H1 (cell line): ENCODE data around the gene RTF2. TPM values are rescaled to one million over a fixed set of nuclear protein-coding genes. Genes with fewer than 3 reads are reported as not detected.

Experiments
- CTCF ChIA-PET: fragments of 300-600 bp; sonication (Branson Sonifier 250); formaldehyde crosslinking; loops from one replicate; lab custom pipeline; 2021; ENCODE audit not compliant: partially characterized antibody; lab: Charles Lee
- POLR2A ChIA-PET: fragments of 300-600 bp; sonication (Branson Sonifier 250); formaldehyde crosslinking; loops from one replicate; lab custom pipeline; 2021; ENCODE audit warnings: inconsistent platforms; ENCODE audit not compliant: partially characterized antibody; lab: Charles Lee
- DNase-seq, 2 experiments: peaks; one replicate each; pipeline versions ENCODE4 v3.0.0 to v3.0.0-alpha.2; 2010 to 2022; ENCODE audit warnings: low spot score in 2 of 2, low read depth in 1 of 2, mixed read lengths in 1 of 2
- FAIRE-seq: peaks from 2 replicates; lab custom pipeline; 2011; peaks lifted over from hg19 to GRCh38; lab: Jason Lieb, UNC
- H2AFZ ChIP-seq: 2 replicates; pipeline ENCODE4 v1.8.1; 2012; ENCODE audit warnings: low read length, inconsistent platforms
- H2AK5ac ChIP-seq: 2 replicates; pipeline ENCODE4 v1.6.1; 2013; ENCODE audit warnings: low read depth, low read length
- H2BK120ac ChIP-seq: replicated peaks from 2 replicates; pipeline ENCODE3; 2013; ENCODE audit warnings: low read depth, low read length, inconsistent platforms
- H2BK12ac ChIP-seq: 2 replicates; pipeline ENCODE4 v1.6.1; 2013; ENCODE audit warnings: low read depth, low read length
- H2BK15ac ChIP-seq: 2 replicates; pipeline ENCODE4 v1.6.1; 2013; ENCODE audit warnings: low read length
- H2BK20ac ChIP-seq: 2 replicates; pipeline ENCODE4 v1.6.1; 2013; ENCODE audit warnings: low read length
- H2BK5ac ChIP-seq: 2 replicates; pipeline ENCODE4 v1.6.1; 2013; ENCODE audit warnings: low read depth, low read length
- H3K14ac ChIP-seq: 2 replicates; pipeline ENCODE4 v1.6.1; 2013; ENCODE audit warnings: inconsistent platforms; ENCODE audit not compliant: insufficient read length
- H3K18ac ChIP-seq: 2 replicates; pipeline ENCODE4 v1.6.1; 2013; ENCODE audit warnings: low read length; ENCODE audit errors: extremely low read depth
- H3K23ac ChIP-seq: 2 replicates; pipeline ENCODE4 v1.6.1; 2013; ENCODE audit warnings: inconsistent platforms; ENCODE audit not compliant: insufficient read length
- H3K23me2 ChIP-seq: 2 replicates; pipeline ENCODE4 v1.6.1; 2013; ENCODE audit warnings: low read depth, low read length
- H3K27ac ChIP-seq: 2 replicates; pipeline ENCODE4 v1.6.1; 2011; ENCODE audit warnings: low read depth, low read length, inconsistent platforms
- H3K27me3 ChIP-seq, 4 experiments: replicated peaks in 1 of 4; 1 replicate in 1 of 4; 2 replicates in 3 of 4; pipeline versions ENCODE4 v1.6.1 to v1.8.1; 2011 to 2013; ENCODE audit warnings: low read length in 3 of 4, mild to moderate bottlenecking in 3 of 4, inconsistent platforms in 2 of 4, mixed read lengths in 2 of 4, moderate library complexity in 1 of 4; ENCODE audit not compliant: control insufficient read depth in 3 of 4, insufficient read depth in 3 of 4; ENCODE audit errors: extremely low read depth in 1 of 4
- H3K36me3 ChIP-seq, 4 experiments: 2 replicates each; pipeline versions ENCODE4 v1.6.1 to v1.8.1; 2011 to 2013; ENCODE audit warnings: mild to moderate bottlenecking in 4 of 4, low read length in 3 of 4, moderate library complexity in 2 of 4, control low read depth in 1 of 4, inconsistent platforms in 1 of 4; ENCODE audit not compliant: insufficient read depth in 4 of 4, control insufficient read depth in 2 of 4
- H3K4ac ChIP-seq: replicated peaks from 2 replicates; pipeline ENCODE3; 2013; ENCODE audit warnings: low read length, low read depth, mixed read lengths, inconsistent platforms; ENCODE audit not compliant: insufficient read length
- H3K4me1 ChIP-seq, 4 experiments: replicated peaks in 1 of 4; 1 replicate in 1 of 4; 2 replicates in 3 of 4; pipeline versions ENCODE4 v1.6.1 to v1.8.1; 2011 to 2013; ENCODE audit warnings: low read length in 3 of 4, inconsistent platforms in 2 of 4, mixed read lengths in 1 of 4; ENCODE audit not compliant: insufficient read depth in 4 of 4, control insufficient read depth in 3 of 4
- H3K4me2 ChIP-seq, 2 experiments: 2 replicates each; pipeline versions ENCODE4 v1.6.1 to v1.8.1; 2011 to 2013; ENCODE audit warnings: low read depth in 2 of 2, low read length in 2 of 2, control low read depth in 1 of 2, inconsistent platforms in 1 of 2, mild to moderate bottlenecking in 1 of 2; ENCODE audit not compliant: insufficient read depth in 1 of 2
- H3K4me3 ChIP-seq, 4 experiments: fragments of 200-600, 300-600 bp in 1 of 4; sonication (generic), shearing (Covaris generic), sonication (Bioruptor Twin) in 1 of 4; 2 replicates each; pipeline versions ENCODE4 v1.5.1 to v1.8.1; 2011 to 2016; ENCODE audit warnings: low read length in 4 of 4, low read depth in 3 of 4, control low read depth in 2 of 4, inconsistent platforms in 2 of 4, mild to moderate bottlenecking in 2 of 4, mixed read lengths in 1 of 4, moderate library complexity in 1 of 4; ENCODE audit not compliant: insufficient read depth in 2 of 4; ENCODE audit errors: extremely low read depth in 1 of 4
- H3K56ac ChIP-seq: replicated peaks from 2 replicates; pipeline ENCODE3; 2013; ENCODE audit warnings: low read depth, mild to moderate bottlenecking, mixed read lengths, low read length, inconsistent platforms; ENCODE audit not compliant: insufficient read length
- H3K79me1 ChIP-seq: 2 replicates; pipeline ENCODE4 v1.6.1; 2013; ENCODE audit warnings: low read depth, low read length, control low read depth
- H3K79me2 ChIP-seq, 2 experiments: 2 replicates each; pipeline versions ENCODE4 v1.6.1 to v1.8.1; 2012 to 2013; ENCODE audit warnings: low read length in 2 of 2, mild to moderate bottlenecking in 2 of 2, inconsistent platforms in 1 of 2; ENCODE audit not compliant: insufficient read depth in 2 of 2, control insufficient read depth in 1 of 2
- H3K9ac ChIP-seq, 4 experiments: replicated peaks in 1 of 4; 1 replicate in 1 of 4; 2 replicates in 3 of 4; pipeline versions ENCODE4 v1.6.1 to v1.8.1; 2011 to 2013; ENCODE audit warnings: low read depth in 3 of 4, low read length in 3 of 4, control low read depth in 2 of 4, mild to moderate bottlenecking in 2 of 4, moderate library complexity in 2 of 4, inconsistent platforms in 1 of 4; ENCODE audit errors: extremely low read depth in 1 of 4
- H3K9me3 ChIP-seq, 2 experiments: 2 replicates each; pipeline versions ENCODE4 v1.6.1 to v1.8.1; 2012 to 2013; ENCODE audit warnings: mild to moderate bottlenecking in 2 of 2, moderate library complexity in 2 of 2, control low read depth in 1 of 2, inconsistent platforms in 1 of 2, low read depth in 1 of 2, low read length in 1 of 2, mixed read lengths in 1 of 2; ENCODE audit not compliant: insufficient read depth in 2 of 2
- H4K20me1 ChIP-seq, 2 experiments: replicated peaks in 1 of 2; 2 replicates each; pipeline versions ENCODE3 to v1.8.1; 2011 to 2013; ENCODE audit warnings: inconsistent platforms in 2 of 2, low read length in 2 of 2, mild to moderate bottlenecking in 1 of 2; ENCODE audit not compliant: insufficient read depth in 2 of 2, control insufficient read depth in 1 of 2
- H4K5ac ChIP-seq: 2 replicates; pipeline ENCODE4 v1.6.1; 2013; ENCODE audit warnings: low read length, low read depth, mixed read lengths, inconsistent platforms; ENCODE audit not compliant: insufficient read length
- H4K8ac ChIP-seq: 2 replicates; pipeline ENCODE4 v1.8.0; 2013; ENCODE audit warnings: mild to moderate bottlenecking, moderate library complexity, low read length, inconsistent platforms; ENCODE audit not compliant: insufficient read depth; ENCODE audit errors: extremely low read depth
- H4K91ac ChIP-seq: replicated peaks from 2 replicates; pipeline ENCODE3; 2013; ENCODE audit warnings: low read length, mixed read lengths, inconsistent platforms; ENCODE audit not compliant: insufficient read length
- ASH2L ChIP-seq: fragments of 200-600, 300-600 bp; sonication (generic); IDR thresholded peaks from one replicate; pipeline ENCODE4 v1.7.1; 2017; ENCODE audit warnings: low read length
- BRCA1 ChIP-seq: IDR thresholded peaks from 2 replicates; pipeline ENCODE4 v1.6.1; 2012; ENCODE audit warnings: low read depth, low read length, improper control_type of control experiment
- EZH2 ChIP-seq: fragments of 200-600 bp; sonication (generic); IDR thresholded peaks from 2 replicates; pipeline ENCODE4 v1.7.1; 2012; ENCODE audit warnings: low read depth, mild to moderate bottlenecking, moderate library complexity, low read length, inconsistent platforms; ENCODE audit not compliant: severe bottlenecking
- JUND ChIP-seq: IDR thresholded peaks from 2 replicates; pipeline ENCODE4 v1.6.1; 2011; ENCODE audit warnings: mild to moderate bottlenecking, improper control_type of control experiment, low read length
- MAFK ChIP-seq: IDR thresholded peaks from 2 replicates; pipeline ENCODE4 v1.6.1; 2012; ENCODE audit warnings: low read depth, mild to moderate bottlenecking, improper control_type of control experiment, low read length
- POLR2AphosphoS5 ChIP-seq: IDR thresholded peaks from 2 replicates; pipeline ENCODE4 v1.6.1; 2011; ENCODE audit warnings: low read depth, low read length
- SUZ12 ChIP-seq: fragments of 200-600 bp; sonication (generic); IDR thresholded peaks from 2 replicates; pipeline ENCODE4 v1.6.1; 2012; ENCODE audit warnings: mild to moderate bottlenecking, inconsistent platforms, low read length, moderate library complexity, mixed read lengths
- TAF1 ChIP-seq: IDR thresholded peaks from 2 replicates; pipeline ENCODE4 v1.6.1; 2011; ENCODE audit warnings: mild to moderate bottlenecking, low read depth, low read length
- WGBS, 2 experiments: shearing (Covaris generic) in 1 of 2; methylation state at CpG; one replicate each; pipeline versions ENCODE4 v1.1.6 to v1.1.7; 2013 to 2015; ENCODE audit warnings: low lambda C conversion rate in 2 of 2, mixed read lengths in 2 of 2, inconsistent platforms in 1 of 2, low coverage in 1 of 2, missing lambda C conversion rate in 1 of 2; ENCODE audit not compliant: insufficient replicate concordance in 2 of 2, insufficient coverage in 1 of 2, insufficient read length in 1 of 2; ENCODE audit errors: extremely low coverage in 1 of 2, missing lambda C conversion rate in 1 of 2; 5-methylcytosine and 5-hydroxymethylcytosine counted together
- polyA plus RNA-seq, 7 experiments: library from polyadenylated mRNA; depleted of rRNA in 3 of 7; stranded (reverse) in 5 of 7; unstranded in 2 of 7; fragments of >200 nt in 5 of 7; fragments of 200-250 nt in 2 of 7; gene quantifications; 1 replicate in 5 of 7; 2 replicates in 1 of 7; 4 replicates in 1 of 7; pipeline versions ENCODE4 v1.2.1 to v1.2.3, GENCODE V29; 2011 to 2013; ENCODE audit warnings: missing spikeins in 2 of 7, mixed read lengths in 2 of 7
- total RNA-seq: library from RNA; stranded (reverse); fragmentation: NEBNext Ultra II Directional; extraction: Animal tissue kit (Norgen Biotek cat#: 25700); gene quantifications from 2 replicates; pipeline ENCODE4 v1.2.1, GENCODE V29; 2021

RTF2 gene
- total and polyA plus RNA-seq, 2 of the 8 experiments (the other 6 are each of a cell fraction or from before 2014, with no cell fraction given): 33.9 to 51.2 TPM

- Histone ChIP-seq H2BK20ac (no peak overlapping the region), H3K18ac (no peak overlapping the region), H3K9ac (no peak overlapping the region), H3K27ac (no peak overlapping the region), H3K23ac (no peak overlapping the region), H3K4me1 (no peaks in the 10 kb centered on the region), H3K79me2 (no peaks in the 10 kb centered on the region), H2AFZ (no peak overlapping the region), H2BK5ac (no peak overlapping the region), H2BK15ac (no peak overlapping the region), H2BK120ac (no peak overlapping the region), H3K27me3 (no peaks in the 10 kb centered on the region; a peak in 2 of 7 replicates), H3K4me3 (no peak overlapping the region), H4K20me1 (peaks cover 0 to 1% of the 10 kb centered on the region in 2 experiments), H3K56ac (no peak overlapping the region), H4K8ac (no peak overlapping the region), H3K4me2 (no peak overlapping the region), H3K14ac (no peak overlapping the region), H4K5ac (no peak overlapping the region), H3K23me2 (no peaks in the 10 kb centered on the region), H3K79me1 (no peaks in the 10 kb centered on the region), H3K36me3 (no peaks in the 10 kb centered on the region), H3K4ac (no peak overlapping the region), H3K9me3 (no peaks in the 10 kb centered on the region), H2BK12ac (no peak overlapping the region), H2AK5ac (no peak overlapping the region), H4K91ac (no peak overlapping the region)
- ChIA-PET CTCF (interaction anchor here (0.9 to 1.3 kb wide), 4 partner anchors 10 to 120 kb away, joined by 3 to 5 read pairs (median 4); no protein-coding TSS in a partner anchor), POLR2A (no interaction called here)
- FAIRE-seq: no peak
- DNase-seq: no peak
- 88% methylated on average over 4 of the region's 4 CpGs; no CpG with 5 or more reads in 1 of the 2 experiments for WGBS, 2 experiments
- no peak for TF ChIP-seq JUND
- no peak for TF ChIP-seq POLR2AphosphoS5
- TF ChIP-seq ASH2L: no peak
- TF ChIP-seq BRCA1: no peak
- no peak for TF ChIP-seq MAFK
- TF ChIP-seq SUZ12: no peak
- TF ChIP-seq EZH2: no peak
- no peak for TF ChIP-seq TAF1
Observed at GRCh38 chr20:56430461-56430860, 38.0 kb upstream of the RTF2 start.
